Ovary (tissue), 3 donors: ENCODE measurements around the gene DNM1L.

Source experiments
- EP300 ChIP-seq: sonication (generic); formaldehyde crosslinking; IDR thresholded peaks from one replicate; pipeline ENCODE4 v1.6.1; 2017; ENCODE audit warnings: antibody characterized with exemption
- POLR2A ChIP-seq: fragments of 450-650 bp; IDR thresholded peaks from one replicate; pipeline ENCODE4 v1.6.1; 2017; ENCODE audit warnings: antibody characterized with exemption, mild to moderate bottlenecking, moderate library complexity
- TF ChIP-seq, protein P1 (sequence below), 3 donors: fragments of 450-650 bp in 2 of 3; fragments of 200-600 bp in 1 of 3; IDR thresholded peaks; one replicate each; pipeline versions ENCODE4 v1.5.1 to v1.8.0; 2016 to 2022; ENCODE audit warnings: antibody characterized with exemption in 3 of 3, mild to moderate bottlenecking in 1 of 3
- donor health status: DM: no; HTN: no; CAD: no.

DNA sequence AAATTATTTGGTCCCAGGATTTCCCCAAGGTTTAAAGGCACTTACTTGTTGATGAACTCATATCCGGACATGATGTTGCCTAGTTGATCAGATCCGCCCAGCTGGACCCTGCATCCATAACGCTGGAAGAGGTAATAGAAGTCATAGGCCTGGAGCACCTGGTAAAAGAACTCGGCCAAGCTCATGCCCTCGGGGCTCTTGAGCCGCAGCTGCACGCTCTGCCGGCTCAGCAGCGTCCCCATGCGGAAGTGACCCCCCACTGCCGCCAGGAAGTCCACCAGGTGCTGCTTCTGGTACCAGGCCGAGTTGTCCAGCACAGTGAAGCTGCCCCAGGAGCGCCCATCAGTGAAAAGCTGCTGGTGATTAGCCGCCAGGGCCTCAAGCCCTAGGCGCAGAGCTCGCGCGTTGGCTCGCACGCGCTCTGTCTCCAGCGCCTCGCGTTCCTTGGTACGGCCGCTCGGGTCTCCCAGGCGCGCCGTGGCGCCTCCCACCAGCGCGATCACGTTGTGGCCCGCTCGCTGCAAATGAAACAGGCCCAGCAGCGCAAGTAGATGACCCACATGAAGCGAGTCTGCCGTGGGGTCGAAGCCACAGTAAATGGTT lies 76.1 kb downstream of the DNM1L start:
- TF ChIP-seq POLR2A (no peak), EP300 (no peak)
- TF ChIP-seq, protein P1, sequence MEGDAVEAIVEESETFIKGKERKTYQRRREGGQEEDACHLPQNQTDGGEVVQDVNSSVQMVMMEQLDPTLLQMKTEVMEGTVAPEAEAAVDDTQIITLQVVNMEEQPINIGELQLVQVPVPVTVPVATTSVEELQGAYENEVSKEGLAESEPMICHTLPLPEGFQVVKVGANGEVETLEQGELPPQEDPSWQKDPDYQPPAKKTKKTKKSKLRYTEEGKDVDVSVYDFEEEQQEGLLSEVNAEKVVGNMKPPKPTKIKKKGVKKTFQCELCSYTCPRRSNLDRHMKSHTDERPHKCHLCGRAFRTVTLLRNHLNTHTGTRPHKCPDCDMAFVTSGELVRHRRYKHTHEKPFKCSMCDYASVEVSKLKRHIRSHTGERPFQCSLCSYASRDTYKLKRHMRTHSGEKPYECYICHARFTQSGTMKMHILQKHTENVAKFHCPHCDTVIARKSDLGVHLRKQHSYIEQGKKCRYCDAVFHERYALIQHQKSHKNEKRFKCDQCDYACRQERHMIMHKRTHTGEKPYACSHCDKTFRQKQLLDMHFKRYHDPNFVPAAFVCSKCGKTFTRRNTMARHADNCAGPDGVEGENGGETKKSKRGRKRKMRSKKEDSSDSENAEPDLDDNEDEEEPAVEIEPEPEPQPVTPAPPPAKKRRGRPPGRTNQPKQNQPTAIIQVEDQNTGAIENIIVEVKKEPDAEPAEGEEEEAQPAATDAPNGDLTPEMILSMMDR (IDR thresholded peaks at IDR 0.05): peak in 2 of 3 donors; percentile 21 to 55
